Thoracic aorta (tissue), 2 donors: ENCODE results near the gene FKBP5. TPM values are rescaled to one million over a fixed set of nuclear protein-coding genes. Genes with fewer than 3 reads are reported as not detected.

Experiments
- ATAC-seq: fragments of 150-250 bp; one replicate; pipeline ENCODE4 v1.8.0; 2017; ENCODE audit warnings: low read depth; ENCODE audit not compliant: insufficient number of reproducible peaks, low FRiP score
- DNase-seq: peaks from one replicate; pipeline ENCODE4 v3.0.0-alpha.2; 2020; ENCODE audit warnings: low spot score
- H3K27ac ChIP-seq, 2 donors: fragments of 200-600 bp; sonication (generic); 1 replicate in 1 of 2; 2 replicates in 1 of 2; pipeline ENCODE4 v1.5.1; 2016; ENCODE audit warnings: mild to moderate bottlenecking in 2 of 2, moderate library complexity in 2 of 2
- H3K27me3 ChIP-seq: fragments of 200-600 bp; sonication (generic); replicated peaks from 2 replicates; pipeline ENCODE4 v1.6.0; 2016; ENCODE audit warnings: mild to moderate bottlenecking; ENCODE audit not compliant: insufficient read depth
- H3K36me3 ChIP-seq: fragments of 200-600 bp; sonication (generic); one replicate; pipeline ENCODE4 v1.5.1; 2016
- H3K4me1 ChIP-seq, 2 donors: fragments of 200-600 bp; sonication (generic); 1 replicate in 1 of 2; 2 replicates in 1 of 2; pipeline versions ENCODE4 v1.5.1 to v1.6.0; 2016; ENCODE audit warnings: low read depth in 2 of 2, mild to moderate bottlenecking in 1 of 2; ENCODE audit not compliant: control insufficient read depth in 1 of 2
- H3K4me3 ChIP-seq: fragments of 200-600 bp; sonication (generic); 2 replicates; pipeline ENCODE4 v1.5.1; 2016; ENCODE audit warnings: mild to moderate bottlenecking
- H3K9me3 ChIP-seq: fragments of 200-600 bp; sonication (generic); 2 replicates; pipeline ENCODE4 v1.5.1; 2016
- total RNA-seq, 2 donors: library from RNA; depleted of rRNA; stranded (reverse); fragments of >200 nt; gene quantifications; one replicate each; pipeline versions ENCODE4 v1.1.0 to v1.2.3, GENCODE V29; 2016
- TF ChIP-seq, protein P1 (sequence below): fragments of 200-600 bp; sonication (generic); IDR thresholded peaks from one replicate; pipeline ENCODE4 v1.5.1; 2019; ENCODE audit warnings: antibody characterized with exemption

The FKBP5 gene
- total RNA-seq, 2 donors from 2014 or later: 156 to 271 TPM

DNA sequence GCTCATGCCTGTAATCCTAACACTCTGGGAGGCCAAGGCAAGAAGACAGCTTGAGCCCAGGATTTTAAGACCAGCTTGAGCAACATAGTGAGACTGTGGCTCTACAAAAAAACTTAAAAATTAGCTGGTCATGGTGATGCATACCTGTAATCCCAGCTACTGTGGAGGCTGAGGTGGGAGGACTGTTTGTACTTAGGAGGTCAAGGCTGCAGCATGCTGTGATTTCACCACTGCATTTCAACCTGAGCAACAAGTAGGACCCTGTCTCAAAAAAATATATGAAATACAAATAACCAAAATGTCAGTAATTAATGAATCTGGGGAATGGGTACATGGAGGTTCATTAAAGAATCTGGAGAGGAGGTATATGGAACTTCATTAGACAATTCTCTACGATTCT lies 9.9 kb downstream of the FKBP5 start:
- Histone ChIP-seq H3K27ac (no peak overlapping the region), H3K4me3 (no peak overlapping the region), H3K36me3 (peaks cover 17% of the 10 kb centered on the region), H3K9me3 (no peaks in the 10 kb centered on the region), H3K4me1 (peaks cover 42 to 44% of the 10 kb centered on the region in 2 donors), H3K27me3 (no peaks in the 10 kb centered on the region)
- DNase-seq: no peak
- TF ChIP-seq, protein P1, sequence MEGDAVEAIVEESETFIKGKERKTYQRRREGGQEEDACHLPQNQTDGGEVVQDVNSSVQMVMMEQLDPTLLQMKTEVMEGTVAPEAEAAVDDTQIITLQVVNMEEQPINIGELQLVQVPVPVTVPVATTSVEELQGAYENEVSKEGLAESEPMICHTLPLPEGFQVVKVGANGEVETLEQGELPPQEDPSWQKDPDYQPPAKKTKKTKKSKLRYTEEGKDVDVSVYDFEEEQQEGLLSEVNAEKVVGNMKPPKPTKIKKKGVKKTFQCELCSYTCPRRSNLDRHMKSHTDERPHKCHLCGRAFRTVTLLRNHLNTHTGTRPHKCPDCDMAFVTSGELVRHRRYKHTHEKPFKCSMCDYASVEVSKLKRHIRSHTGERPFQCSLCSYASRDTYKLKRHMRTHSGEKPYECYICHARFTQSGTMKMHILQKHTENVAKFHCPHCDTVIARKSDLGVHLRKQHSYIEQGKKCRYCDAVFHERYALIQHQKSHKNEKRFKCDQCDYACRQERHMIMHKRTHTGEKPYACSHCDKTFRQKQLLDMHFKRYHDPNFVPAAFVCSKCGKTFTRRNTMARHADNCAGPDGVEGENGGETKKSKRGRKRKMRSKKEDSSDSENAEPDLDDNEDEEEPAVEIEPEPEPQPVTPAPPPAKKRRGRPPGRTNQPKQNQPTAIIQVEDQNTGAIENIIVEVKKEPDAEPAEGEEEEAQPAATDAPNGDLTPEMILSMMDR: no peak
- no peak for ATAC-seq

DNA sequence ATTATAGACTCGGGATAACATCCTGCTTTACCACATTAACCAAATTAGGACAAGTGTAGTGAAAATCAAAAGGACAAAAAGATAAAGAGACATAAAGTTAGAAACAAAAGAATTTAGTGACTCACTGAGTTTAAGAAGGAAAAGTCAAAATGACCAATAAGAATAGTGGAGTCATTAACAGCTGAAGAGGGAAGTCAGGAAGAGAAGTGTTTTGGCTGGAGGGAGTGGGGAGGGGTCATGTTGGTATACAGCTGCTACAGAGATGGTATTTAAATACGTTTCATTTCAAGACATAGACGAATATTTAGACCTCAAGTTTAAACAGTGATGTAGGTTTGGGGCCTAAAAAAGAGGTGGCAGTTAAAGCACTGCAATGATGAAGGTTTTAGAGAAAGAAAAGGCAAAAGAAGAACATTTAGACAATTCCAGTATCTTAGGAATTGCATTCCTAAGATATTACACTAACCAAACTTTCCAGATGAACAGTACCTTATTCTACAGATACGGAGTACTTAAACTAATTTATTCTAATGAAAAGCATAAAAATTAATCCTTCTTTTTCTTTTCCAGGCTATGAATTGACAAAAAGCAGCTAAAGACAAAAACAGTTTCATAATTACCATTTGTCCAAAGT lies 10.6 kb downstream of the FKBP5 start:
- DNase-seq (no peak), ATAC-seq (no peak)
- Histone ChIP-seq H3K4me1 (peaks cover 40 to 41% of the 10 kb centered on the region in 2 donors), H3K9me3 (no peaks in the 10 kb centered on the region), H3K27ac (no peak overlapping the region), H3K36me3 (peaks cover 15% of the 10 kb centered on the region), H3K27me3 (no peaks in the 10 kb centered on the region), H3K4me3 (no peak overlapping the region)
- TF ChIP-seq, protein P1: no peak

GRCh38 chr6:35677456-35677855 lies 11.3 kb downstream of the FKBP5 start:
- Histone ChIP-seq H3K27me3 (no peaks in the 10 kb centered on the region), H3K4me1 (peaks cover 36 to 40% of the 10 kb centered on the region in 2 donors), H3K4me3 (no peak overlapping the region), H3K27ac (no peak overlapping the region), H3K9me3 (no peaks in the 10 kb centered on the region), H3K36me3 (peaks cover 12% of the 10 kb centered on the region)
- TF ChIP-seq, protein P1: no peak
- ATAC-seq: no peak
- no peak for DNase-seq

DNA sequence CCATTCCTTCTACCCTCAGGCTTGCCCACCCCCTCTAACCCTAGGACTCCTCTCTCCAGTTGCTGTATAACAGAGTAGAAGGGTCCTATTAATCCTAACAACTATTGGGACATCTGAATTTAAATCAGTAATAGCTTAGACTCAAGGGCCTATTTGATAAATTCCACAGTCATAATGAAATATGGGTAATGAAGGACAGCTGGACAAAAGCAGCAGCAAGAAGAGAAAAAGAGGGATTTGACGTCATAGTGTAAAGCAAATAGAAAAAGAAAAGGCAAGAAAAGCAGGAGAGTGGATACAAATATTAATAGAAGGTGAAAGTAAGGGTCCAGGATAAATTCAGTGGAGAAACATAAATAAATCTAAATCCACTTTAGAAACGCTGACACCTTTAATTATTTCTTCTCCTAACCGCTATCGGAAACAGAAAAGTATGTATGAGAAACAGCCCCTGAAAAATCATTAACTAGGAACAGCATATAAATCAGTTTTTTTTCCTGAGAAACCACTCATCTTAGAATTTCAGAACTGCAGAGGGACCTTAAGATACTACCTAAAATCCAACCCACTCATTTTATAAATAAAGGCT lies 12.8 kb downstream of the FKBP5 start:
- TF ChIP-seq, protein P1: no peak
- DNase-seq (no peak), ATAC-seq (no peak)
- no peak overlapping the region for H3K4me3 ChIP-seq
- peaks cover 28 to 40% of the 10 kb centered on the region in 2 donors for H3K4me1 ChIP-seq
- H3K27me3 ChIP-seq: no peaks in the 10 kb centered on the region
- H3K36me3 ChIP-seq: peaks cover 14% of the 10 kb centered on the region
- H3K9me3 ChIP-seq: no peaks in the 10 kb centered on the region
- H3K27ac ChIP-seq: no peak overlapping the region

- H3K4me1 ChIP-seq: peaks cover 30 to 33% of the 10 kb centered on the region in 2 donors
- no peaks in the 10 kb centered on the region for H3K9me3 ChIP-seq
- no peak overlapping the region for H3K27ac ChIP-seq
- DNase-seq (no peak), ATAC-seq (no peak)
- peaks cover 14% of the 10 kb centered on the region for H3K36me3 ChIP-seq
- TF ChIP-seq, protein P1: no peak
- no peaks in the 10 kb centered on the region for H3K27me3 ChIP-seq
- no peak overlapping the region for H3K4me3 ChIP-seq
Observed at GRCh38 chr6:35674594-35674993, 14.1 kb downstream of the FKBP5 start.
